HS-5 (cell line): ENCODE measurements around the gene TIMM10.

Experiments
- DNase-seq: peaks from one replicate; pipeline ENCODE4 v3.0.0-alpha.2; 2012; ENCODE audit warnings: low read depth

Gene TIMM10, protein sequence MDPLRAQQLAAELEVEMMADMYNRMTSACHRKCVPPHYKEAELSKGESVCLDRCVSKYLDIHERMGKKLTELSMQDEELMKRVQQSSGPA

DNA sequence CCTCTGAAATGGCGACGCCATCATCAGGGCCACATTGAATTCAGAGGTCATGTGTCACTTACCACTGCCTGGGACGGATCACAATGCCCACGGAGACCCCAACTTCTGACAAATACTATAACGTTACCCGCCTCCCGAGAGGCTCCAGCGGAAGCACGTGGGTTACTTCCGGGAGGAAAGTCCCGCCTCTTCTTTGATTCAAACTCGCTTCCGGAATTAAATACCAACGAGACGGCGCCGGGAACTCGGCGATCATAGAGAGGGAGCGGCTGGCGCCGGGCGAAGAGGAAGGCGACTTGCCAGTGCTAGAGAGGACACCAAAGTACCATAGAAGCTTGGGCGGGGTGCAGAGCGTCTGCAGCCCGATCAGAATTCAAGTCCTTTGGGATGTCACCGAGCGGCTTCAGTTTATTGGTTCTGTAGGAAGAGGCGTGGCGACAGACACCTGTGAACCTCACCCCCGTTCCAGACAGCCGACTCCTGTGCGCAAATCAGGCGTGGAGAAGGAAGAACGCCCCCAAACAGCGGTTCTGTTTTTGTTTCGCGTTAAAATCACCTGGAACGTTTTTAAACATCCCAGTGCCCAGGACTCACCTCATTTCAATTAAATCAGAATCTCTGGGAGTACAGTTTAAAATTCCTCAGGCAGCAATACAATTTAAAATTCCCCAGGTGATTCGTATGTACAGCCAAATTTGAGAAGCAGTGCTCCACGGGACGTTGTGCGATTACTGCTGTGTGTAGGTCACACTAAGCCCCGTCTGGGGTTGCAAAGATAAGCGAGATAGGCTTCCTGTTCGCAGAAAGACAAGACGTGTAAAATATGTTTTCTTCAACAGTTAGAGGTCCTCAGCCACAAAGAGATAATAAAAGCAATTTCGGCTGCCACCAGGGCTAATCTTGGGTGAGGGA is at the start of gene TIMM10:
TSS of gene TIMM10 (minus strand) at position 159 of the 912 bp plus-strand sequence. CDS start 565 bp downstream, outside the sequence.
- peak; percentile 90 for DNase-seq

DNA sequence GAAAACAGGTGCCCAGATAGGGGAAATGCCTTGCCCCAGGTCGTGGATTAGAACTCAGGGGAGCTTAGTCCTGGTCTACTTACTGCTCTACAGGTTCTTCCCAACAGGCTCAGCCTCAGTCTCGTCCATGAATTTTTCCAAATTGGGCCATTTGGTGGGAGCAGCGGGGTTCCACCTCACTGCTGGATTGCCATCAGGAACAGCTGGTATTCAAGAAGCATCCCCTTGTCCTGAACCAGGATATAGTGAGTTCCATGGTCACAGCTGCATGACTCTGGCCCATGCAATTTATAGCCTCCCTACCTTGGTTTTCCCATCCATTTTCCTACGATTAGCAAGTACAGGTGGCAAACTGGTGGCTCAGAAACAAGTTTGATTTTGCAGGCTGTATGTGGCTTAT is 43.5 kb upstream of the TIMM10 start:
- DNase-seq: no peak

DNA sequence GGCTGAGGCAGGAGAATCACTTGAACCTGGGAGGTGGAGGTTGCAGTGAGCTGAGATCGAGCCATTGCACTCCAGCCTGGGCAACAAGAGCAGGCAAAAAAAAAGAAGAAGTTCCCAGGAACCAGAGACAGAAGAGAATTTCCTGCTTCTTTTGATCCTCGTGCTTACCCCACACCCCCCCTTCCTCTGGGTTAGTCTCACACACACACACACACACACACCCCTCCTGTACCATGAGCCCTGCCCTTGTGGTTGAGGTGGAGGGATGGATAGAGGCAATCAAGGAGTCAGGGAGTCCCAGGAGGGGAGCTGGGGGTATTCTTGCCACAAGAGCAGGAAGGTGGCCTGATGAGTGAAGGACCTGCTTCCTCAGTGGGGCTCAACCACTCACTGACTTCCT is 41.1 kb upstream of the TIMM10 start:
- DNase-seq: no peak

DNA sequence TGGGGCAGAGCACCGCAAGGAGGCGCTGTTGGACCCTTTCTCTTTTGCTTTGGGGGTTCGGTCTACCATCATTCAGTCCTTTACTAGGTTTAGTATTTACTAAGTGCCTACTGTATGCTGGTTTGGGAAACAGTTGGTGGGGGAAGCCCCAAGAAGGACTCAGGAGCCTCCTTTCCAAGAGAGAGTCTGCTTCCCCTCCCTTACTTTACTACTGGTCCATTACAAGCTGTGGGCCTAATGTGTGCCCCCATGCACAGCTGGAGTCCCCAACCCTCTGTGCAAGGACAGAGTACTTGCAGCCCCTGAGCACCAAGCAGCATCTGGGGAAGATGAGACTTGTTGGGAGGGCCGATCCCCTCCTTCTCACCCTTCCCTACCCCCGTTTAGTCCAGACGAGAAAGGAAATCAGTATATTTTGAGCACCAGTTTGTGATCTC is 37.8 kb upstream of the TIMM10 start:
- peak; percentile 56 for DNase-seq

DNA sequence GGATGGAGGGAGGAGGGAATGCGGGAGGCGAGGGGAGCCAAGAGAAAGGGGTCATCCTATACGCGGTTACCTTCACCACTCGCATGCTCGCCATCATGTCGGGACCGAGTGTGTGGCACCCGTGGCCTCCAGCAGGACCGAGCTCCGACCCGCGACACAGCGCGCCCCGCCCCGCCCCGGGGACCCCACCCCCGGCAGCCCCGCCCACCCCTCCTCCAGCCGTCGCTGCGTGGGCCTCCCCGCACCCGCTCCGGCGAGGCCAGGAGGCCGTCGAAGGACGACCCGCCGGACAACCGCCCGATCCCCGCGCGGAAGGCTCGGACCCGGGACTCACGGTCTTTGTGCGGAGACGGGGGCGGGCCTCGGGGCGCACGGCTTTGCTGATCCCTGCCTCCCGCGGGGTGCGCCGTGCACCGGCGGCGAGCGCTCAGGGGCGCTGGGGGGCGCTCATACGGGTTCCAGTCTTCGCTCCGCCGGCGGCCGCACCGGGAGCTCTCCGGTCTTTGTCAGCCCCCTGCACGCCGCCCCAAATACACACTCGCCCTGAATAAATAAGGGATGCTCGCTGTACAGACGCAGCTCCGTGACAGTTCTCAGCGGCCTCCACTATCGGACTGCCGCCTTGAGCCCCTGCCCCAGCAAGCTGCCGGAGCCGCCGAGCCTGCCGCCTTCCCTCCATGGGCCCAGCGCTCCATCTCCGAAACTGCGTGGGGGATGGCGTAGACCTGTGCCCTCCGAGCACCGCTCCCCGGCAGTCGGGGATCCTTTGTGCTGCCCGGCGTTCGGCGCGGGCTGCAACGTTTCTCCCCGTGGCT is 37.2 kb upstream of the TIMM10 start, which contains the start of gene UBE2L6:
TSS of gene UBE2L6 (minus strand) at position 158 of the 815 bp plus-strand sequence. CDS start at position 97, 61 bp downstream.
- DNase-seq: peak; percentile 3

DNA sequence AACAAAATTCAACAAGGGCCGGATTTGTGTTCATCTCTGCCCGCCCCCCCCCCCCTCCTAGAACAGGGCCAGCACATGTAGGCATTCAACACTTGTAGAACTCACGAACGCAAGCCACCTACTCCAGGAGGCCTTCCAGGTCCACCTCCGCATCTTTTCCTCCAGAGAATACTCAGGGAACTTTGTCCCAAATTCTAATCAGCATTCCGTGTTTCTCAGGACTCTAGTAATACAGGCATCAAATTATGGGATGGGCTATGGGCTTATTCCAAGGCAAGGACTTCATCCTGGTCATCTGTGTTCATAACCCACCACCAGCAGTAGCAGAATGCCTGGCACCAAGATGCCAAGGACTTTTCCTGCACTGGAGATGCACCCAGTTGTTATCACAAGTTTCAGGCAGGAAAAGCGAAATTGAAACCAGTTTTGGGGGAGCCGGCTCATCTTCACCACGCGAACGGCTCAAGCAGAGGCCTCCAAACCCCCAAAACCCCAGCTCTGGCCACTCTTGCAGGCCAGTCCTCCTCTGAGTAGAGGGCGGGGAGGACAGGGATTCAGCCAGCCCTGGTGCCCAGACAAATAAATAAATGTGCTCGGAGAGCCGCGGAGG is 36.5 kb upstream of the TIMM10 start:
- DNase-seq: peak; percentile 4

DNA sequence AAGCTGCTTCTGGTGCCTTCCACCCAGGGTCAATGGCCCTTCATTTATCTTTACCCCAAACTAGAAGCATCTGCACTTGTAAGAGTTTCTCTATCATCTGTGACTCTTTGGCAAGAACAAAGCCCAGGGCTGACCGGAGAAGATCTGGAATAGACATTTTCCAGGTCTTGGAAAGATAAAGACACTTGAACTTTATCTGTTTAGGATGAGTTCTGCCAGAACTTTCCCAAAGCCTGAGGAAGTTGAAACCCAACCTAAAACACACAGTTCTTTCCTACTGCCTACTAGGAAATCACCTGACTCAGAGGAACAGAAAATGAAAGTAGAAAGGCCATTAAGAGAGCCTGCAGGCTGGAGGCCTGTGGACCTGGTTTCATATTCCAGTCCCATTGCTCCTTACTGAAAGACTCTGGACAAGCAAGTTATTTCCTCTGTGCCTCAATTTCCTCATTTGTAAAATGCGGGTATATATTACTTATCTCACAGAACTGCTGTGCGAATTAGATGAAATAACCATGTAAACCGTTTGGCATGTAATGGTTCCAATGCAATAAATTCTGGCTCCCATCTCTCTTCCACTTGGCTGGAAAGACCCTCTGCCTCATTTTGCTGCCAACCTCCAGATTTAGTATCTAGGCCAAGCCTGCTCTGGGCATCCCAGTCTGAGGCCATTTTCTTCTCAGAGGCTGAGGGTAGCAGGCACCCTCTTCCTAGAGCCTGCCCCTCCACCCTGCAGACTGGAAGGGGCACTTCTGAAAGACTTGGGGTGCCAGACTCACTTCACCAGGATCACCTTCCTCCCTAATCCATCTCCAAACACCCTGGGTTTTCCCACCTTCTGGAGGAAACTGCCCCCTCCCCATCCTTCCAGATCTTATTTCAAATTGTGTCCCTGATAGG is 35.7 kb upstream of the TIMM10 start:
- DNase-seq: peak; percentile 13

DNA sequence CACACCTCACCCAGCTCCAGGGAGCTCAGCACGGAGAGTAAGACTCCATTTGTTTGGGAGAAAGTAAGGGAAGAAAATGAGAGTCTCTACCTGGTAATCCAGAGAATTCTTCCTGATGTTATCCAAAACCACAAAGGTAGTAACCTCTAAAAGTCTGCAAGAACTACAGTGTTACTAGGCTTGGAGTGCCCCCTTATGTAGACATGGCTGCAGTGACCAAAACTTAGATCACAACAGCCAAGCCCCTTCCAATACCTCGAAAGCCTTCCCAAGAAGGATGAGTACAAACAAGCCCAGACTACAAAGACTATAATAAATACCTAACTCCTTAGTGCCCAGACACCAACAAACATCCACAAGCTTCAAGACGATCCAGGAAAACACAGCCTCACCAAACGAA is 32.0 kb upstream of the TIMM10 start:
- no peak for DNase-seq

DNA sequence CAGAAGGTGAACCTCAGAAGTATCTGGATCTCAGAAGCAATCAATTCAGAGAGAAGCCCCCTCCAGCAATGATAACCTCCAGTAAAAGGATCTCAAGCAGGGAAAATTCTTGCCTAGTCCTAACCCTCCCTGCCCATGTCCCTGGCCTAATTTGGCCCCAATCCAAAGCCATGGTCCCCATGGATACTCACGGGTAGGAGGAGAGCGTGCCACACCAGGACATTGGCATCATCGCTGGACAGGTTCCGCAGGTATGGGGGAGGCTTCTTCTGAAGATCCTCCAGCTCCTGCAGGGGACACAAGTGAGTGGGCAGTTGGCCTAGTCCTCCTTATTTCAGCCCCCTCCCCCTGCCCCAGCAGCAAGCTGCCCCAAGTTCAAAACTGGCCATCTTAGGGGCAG is 29.6 kb upstream of the TIMM10 start:
- no peak for DNase-seq

DNA sequence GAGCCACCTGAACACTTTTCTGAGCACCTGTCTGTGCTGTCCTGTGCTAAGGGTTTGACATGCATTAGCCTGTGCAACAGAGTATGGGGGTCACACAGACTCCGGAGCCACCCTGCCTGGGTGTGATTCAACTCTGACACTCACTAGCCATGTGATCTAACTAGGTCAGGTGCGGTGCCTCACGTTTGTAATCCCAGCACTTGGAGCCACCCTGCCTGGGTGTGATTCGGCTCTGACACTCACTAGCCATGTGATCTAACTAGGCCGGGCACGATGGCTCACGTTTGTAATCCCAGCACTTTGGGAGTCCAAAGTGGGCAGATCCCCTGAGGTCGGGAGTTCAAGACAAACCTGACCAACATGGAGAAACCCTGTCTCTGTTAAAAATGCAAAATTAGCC is 25.5 kb upstream of the TIMM10 start:
- no peak for DNase-seq

DNA sequence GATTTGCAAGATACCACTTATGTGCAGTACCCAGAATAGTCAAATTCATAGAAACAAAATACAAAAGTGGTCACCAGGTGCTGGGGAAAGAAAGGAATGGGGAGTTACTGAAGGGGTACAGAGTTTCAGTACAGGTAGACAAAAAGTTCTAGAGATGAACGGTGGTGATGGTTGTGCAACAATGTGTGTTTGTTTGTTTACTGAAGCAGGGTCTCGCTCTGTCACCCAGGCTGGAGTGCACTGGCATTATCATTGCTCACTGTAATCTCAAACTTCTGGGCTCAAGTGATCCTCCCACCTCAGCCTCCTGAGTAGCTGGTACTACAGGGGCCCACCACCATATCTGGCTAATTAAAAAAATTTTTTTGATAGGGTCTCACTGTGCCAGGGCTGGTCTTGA is 24.8 kb upstream of the TIMM10 start:
- DNase-seq: no peak

DNA sequence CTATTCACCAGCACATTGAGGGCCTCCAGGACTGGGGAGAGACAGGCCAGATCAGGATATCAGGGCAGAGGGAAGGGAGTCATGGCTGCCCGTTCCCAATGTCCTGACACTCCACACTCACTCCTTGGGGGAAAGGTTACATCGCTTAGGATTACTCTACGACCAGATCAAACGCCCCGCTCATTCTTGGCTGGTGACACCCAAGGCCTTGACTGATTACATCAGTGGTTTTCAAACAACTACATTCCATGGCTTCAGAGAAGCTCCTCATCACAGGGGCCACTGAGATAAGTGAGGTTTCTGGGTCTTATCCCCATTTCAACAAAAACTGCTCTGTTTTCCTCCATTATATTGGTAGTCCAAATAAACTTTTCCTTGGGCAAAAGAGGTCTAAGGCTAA is 21.9 kb upstream of the TIMM10 start:
- no peak for DNase-seq

DNA sequence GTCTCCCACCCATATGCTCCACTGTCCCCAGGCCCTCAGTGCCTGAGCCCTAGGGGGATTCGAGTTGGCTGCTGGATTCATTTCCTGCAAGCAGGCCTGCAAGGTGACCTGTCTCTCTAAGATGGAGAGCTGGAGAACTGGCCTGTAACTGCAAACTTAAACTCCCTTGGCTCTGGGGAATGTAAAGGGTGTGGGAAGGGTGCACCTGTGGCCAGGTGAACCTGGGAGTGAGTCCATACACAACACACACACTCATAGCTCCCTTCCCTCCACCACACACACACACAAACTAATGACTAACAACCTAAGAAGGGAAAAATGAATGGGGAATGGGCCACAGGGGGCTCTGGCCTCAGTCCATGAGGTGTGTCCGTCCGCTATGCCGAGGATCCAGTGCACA is 21.4 kb upstream of the TIMM10 start:
- DNase-seq: no peak

DNA sequence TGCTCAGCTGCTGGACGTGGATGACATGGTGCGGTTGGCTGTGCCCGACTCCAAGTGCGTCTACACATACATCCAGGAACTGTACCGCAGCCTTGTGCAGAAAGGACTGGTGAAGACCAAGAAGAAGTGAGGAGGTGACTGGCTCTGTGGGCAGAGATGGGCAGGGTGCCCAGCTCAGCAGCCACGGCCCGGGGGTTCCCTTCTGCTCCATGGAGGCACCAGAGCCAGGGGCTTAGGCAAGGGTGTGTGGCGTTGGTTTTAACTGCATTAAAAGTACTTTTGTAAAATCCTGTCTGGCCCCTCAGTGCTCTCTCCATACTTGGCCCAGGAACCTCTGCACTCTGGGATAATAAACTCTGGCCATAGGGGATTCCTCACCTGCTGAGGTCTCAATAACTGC is 19.4 kb upstream of the TIMM10 start:
- no peak for DNase-seq

DNA sequence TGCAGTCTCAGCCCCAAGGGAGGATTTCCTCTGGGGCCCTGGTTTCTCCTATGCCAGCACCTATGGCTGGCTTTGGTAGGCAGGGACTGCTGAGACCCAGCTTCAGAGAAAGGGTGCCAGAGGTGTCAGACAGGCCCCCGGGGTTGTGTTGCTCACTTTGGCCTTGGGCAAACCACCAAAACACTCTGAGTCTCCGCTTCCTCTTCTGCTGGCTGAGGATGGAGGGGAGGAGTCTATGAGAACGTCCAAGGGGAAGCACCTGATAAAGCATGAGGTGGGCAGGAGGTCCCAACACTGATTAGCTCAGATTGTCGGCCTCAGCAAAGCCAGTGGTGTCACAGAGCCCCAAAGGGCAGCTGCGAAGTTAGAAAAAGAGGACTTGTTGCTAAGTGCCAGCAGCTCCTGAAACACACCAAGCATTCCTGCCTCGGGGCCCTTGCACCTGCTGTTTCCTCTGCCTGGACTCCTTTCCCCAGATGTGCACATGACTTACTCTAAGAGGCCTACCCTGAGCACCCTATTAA is 17.4 kb upstream of the TIMM10 start:
- no peak for DNase-seq

DNA sequence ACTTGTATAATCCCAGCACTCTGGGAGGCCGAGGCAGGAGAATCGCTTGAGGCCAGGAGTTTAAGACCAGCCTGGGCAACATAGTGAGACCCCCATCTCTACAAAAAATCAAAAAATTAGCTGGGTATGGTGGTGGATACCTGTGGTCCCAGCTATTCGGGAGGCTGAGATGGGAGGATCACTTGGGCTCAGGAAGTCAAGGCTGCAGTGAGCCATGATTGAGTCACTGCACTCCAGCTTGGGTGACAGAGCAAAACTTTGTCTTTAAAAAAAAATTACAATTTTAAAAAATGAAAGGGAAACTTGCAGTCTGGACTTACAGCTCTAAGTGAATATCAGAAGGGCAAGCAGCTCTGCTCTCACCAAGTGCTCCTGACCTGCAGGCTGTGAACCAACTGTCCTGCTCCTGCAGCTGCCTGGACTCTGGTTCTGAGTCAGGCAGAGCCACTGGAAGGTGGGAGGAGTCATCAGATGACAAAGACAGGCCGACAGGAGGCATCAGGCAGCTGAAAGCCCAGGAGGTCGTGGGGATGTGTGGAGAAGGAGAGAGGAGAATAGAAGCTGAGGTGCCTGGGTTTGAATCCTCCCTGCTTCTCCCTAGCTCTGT is 16.4 kb upstream of the TIMM10 start:
- DNase-seq: no peak

DNA sequence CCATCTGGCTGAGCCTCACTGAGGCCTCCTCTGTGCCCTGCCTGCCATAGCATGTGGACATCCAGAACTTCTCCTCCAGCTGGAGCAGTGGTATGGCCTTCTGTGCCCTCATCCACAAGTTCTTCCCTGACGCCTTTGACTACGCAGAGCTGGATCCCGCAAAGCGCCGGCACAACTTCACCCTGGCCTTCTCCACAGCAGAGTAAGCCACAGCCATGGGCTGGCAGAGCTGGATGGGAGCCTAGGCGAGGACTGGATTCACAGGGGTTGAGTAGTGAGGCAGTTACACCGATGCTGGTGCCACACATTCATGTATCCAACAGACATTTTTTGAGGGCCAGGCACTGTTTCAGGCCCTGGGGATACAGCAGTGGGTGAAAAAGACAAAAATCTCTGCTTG is 15.9 kb upstream of the TIMM10 start:
- DNase-seq: no peak

DNA sequence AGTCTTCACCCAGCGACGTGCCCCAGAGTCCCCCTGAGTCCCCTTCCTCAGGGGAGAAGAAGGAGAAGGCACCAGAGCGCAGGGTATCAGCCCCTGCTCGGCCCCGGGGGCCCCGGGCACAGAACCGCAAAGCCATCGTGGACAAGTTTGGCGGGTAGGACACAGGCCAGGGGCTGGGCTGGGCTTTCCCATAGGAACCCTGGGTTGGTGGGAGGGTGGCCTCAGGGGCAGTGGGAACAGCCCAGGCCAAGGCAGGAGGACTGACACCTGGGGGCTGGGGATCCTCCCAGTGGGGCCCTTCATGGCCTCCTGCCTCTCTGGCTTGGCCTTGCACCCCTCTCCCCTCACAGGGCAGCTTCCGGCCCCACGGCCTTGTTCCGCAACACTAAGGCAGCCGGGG is 15.3 kb upstream of the TIMM10 start:
- no peak for DNase-seq

DNA sequence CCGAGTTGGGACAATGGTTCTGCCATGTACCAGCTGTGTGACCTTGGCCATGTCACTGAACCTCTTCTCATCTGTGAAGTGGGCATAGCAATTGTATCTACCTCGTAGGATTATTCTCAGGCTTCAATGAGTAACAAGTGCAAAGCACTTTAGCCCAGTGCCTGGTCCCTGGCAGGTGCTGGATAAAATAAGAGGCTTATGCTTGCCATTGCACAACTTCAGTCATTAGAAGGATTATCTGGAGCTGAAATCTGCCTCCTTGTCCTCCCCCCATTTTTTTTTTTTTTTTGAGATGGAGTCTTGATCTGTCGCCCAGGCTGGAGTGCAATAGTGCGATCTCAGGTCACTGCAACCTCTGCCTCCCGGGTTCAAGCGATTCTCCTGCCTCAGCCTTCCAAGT is 14.0 kb upstream of the TIMM10 start:
- no peak for DNase-seq

DNA sequence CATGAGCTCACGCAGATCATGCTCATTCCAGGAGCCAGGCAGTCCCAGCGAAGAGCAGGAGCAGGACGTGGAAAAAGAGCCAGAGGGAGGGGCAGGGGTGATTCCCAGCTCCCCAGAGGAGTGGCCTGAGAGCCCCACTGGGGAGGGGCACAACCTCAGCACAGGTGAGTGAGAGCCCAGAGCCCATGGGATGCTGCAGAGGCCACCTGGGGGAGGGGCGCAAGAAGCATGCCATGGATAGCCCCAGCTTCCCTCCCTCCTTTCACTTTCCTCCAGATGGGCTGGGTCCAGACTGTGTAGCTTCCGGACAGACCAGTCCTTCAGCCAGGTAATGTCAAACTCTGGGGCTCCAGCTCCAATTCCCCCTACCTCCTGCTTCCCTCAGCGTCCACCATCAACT is 13.0 kb upstream of the TIMM10 start:
- DNase-seq: no peak

DNA sequence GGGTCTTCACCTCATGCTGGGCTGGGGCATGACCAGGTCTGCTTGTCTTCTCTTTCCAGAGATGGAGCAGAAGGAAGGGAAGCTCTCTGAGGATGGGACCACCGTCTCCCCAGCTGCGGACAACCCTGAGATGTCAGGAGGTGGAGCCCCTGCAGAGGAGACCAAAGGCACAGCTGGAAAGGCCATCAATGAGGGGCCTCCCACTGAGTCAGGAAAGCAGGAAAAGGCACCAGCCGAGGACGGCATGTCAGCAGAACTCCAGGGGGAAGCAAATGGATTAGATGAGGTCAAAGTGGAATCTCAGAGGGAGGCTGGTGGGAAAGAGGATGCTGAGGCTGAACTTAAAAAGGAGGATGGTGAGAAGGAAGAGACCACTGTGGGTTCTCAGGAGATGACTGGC is 12.0 kb upstream of the TIMM10 start:
- DNase-seq: no peak
